Measurements from ENCODE around the gene ITIH4. TPM values are rescaled to one million over a fixed set of nuclear protein-coding genes. Genes with fewer than 3 reads are reported as not detected.

Gene ITIH4
- polyA plus RNA-seq, 4 donors = 5.2 to 7.3 (median 6.9) TPM

DNA sequence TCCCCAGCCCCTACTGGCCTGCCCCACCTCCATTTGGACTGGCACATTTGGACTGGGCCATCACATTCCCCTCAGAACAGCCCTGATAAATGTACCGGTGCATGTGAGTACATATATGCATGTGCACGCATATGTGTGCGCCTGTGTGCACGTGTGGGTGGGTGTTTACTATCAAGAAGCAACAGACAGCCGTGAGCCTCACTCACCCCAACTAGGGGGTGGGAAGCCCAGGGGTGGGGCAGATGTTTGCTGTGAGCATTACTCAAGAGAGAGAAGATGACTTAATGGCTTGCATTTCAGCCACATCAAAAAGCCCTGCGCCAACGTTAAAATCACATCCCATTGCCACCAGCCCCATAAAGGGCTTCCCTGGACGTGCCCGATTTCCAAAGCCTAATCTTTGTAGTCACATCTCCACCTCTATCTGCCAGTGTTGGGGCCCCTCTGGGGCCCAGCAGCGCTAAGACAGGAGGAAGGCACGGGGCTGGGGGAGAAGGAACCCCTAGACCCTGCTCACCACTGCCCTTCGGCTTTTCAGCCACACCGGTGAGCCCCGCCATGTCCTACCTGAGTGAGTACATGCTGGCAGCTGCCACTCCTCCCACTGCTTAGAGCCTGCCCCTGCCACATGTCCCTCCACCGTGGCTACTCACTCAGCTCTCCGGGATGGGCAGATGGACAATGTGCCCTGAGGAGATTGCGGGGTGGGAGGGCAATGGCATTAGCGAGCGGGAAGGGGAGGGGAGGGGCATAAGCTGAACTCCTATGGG lies 25.0 kb downstream of the ITIH4 start:
- DNase-seq (ENCODE audit: low read depth in 4 of 4, low spot score in 3 of 4) = no peak

GRCh38 chr3:52801839-52802238 lies 28.6 kb downstream of the ITIH4 start:
- DNase-seq (ENCODE audit: low read depth in 4 of 4, low spot score in 3 of 4) = no peak

- no peak for DNase-seq (ENCODE audit: low read depth in 4 of 4, low spot score in 3 of 4)
Observed at GRCh38 chr3:52800079-52800478, 30.4 kb downstream of the ITIH4 start.

DNA sequence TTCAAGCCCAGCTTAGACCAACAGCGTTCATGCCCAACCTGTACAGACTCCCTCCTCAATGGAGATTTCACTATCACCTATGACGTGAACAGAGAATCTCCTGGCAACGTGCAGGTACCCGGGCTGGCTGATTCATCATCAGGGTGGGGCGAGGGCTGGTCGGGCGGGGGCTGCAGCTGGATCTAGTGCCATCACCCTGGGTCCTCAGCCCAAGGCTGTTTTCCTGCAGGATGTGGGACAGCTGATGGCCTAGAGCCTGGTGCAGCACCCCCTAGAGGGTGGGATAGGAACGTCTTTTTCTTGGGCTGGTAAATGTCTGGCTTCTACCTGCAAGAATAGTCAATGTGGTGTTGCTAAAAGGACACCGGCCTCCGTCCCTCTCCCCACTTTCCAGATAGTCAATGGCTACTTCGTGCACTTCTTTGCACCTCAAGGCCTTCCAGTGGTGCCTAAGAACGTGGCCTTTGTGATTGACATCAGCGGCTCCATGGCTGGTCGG lies 31.4 kb downstream of the ITIH4 start:
- no peak for DNase-seq (ENCODE audit: low read depth in 4 of 4, low spot score in 3 of 4)

DNA sequence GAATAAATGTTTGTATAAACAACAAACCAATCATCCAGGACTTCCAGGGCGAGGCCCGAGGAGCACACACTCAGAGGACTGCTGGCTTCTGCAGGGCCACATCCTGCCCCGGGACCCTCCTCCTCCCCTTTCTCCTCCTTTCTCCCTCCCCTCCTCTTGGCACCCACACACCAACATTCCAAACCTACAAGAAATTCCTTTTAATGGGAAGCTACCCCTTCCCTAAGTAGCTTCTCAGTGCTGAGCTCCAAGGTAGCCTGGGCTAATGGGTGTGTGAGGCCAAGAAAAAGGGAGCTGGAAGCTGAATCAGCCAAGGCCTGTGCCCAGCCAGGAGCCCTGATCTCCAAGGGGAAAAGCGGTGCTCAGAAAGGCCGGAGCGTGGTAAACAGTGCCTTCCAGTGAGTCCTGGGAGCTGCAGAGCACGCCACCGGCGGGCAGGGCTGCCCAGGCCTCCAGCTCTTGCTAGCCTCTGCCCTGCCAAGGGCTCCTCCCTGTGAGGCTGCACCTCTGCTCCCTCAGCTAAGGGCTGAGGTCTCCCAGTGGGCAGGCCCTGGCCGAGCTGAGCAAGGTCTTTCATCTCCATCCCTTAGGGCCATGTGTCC lies 32.0 kb downstream of the ITIH4 start:
- DNase-seq (ENCODE audit: low read depth in 4 of 4, low spot score in 3 of 4) = no peak

DNA sequence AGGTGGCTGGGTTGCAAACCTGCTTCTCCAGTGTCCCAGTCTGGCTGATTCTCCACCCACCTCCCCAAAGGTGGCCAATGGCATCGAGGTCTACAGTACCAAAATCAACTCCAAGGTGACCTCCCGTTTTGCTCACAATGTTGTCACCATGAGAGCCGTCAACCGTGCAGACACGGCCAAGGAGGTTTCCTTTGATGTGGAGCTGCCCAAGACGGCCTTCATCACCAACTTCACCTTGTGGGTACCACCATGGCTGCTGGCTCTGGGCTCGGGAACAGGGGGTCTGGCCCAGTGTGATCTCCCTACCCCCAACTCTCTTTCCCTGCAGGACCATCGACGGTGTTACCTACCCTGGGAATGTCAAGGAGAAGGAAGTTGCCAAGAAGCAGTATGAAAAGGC lies 34.1 kb downstream of the ITIH4 start:
- DNase-seq (ENCODE audit: low read depth in 4 of 4, low spot score in 3 of 4) = no peak

GRCh38 chr3:52795298-52795900 lies 35.1 kb downstream of the ITIH4 start:
- no peak for DNase-seq (ENCODE audit: low read depth in 4 of 4, low spot score in 3 of 4)

DNA sequence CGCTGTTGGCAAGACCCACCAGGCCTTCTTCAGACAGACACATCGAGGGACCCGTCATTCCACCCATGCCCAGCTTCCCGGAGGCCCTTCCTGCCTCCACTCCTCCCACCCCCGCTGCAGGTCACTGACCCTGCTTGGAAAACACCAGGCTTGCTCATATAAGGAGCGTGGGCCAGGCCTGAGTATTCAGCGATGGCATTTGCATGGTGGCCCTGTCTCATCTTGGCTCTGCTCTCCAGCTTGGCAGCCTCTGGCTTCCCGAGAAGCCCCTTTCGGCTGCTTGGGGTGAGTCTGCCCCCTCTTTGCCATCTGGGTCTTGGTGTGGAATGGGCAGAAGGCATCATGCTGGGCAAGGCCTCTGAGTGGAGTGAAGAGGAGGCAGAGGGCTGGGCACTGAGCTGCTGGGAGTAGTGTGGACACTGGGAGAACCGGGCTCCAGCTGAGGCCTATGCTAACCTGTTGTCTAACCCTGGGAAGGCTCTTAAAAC lies 35.8 kb downstream of the ITIH4 start, which contains the start of gene ITIH3:
TSS of gene ITIH3 (plus strand) at position 185 of the 488 bp plus-strand sequence. CDS start at position 193, 8 bp downstream.
- no peak for DNase-seq (ENCODE audit: low read depth in 4 of 4, low spot score in 3 of 4)

DNA sequence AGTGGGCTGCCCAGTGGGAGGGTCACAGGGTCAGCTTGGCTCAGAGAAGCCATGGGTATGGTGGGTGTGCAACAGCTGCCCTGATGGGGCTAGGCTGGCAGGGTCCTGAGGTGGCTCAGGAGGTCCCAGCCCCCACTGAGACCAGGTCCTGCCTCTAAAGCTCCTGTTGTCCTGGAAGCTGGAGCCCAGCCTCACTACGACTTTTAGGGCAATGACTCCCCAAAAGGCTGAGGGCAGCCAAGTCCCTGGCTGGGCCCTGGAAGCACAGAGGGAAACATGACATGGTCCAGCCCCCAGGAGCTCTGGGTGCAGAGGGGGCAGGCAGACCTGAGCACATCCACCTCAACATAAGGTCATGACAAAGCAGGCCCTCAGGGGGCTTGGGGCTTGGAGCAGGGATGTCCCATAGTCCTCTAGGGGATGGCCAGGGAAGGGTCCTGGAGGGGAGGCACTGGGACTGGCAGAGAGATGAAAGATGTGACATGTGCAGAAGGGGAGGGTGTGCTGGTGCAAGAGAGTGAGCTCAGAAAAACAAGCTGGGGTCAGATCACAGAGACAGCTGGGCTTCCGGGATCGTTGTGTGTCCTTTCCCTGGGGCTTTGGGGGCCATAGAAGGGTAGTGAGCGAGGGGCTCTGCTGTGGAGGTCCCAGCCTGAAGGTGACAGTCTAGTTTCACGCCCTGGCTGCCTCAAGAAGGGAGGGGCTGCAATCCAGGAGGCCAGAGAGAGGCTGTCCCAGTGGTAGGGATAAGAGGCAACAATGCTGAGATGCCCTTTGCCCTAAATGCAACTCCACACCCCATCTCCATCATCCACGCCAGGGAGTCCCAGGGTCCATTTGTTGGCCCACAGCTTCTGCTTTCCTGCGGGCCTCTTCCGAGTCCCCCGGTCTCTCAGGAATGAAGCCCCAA lies 36.5 kb downstream of the ITIH4 start:
- no peak for DNase-seq (ENCODE audit: low read depth in 4 of 4, low spot score in 3 of 4)

- no peak for DNase-seq (ENCODE audit: low read depth in 4 of 4, low spot score in 3 of 4)
Observed at GRCh38 chr3:52792961-52793695, 37.3 kb downstream of the ITIH4 start.

GRCh38 chr3:52792413-52792812 lies 38.1 kb downstream of the ITIH4 start:
- no peak for DNase-seq (ENCODE audit: low read depth in 4 of 4, low spot score in 3 of 4)

- no peak for DNase-seq (ENCODE audit: low read depth in 4 of 4, low spot score in 3 of 4)
Observed at GRCh38 chr3:52791928-52792327, 38.5 kb downstream of the ITIH4 start.

- DNase-seq (ENCODE audit: low read depth in 4 of 4, low spot score in 3 of 4) = no peak
Observed at GRCh38 chr3:52791366-52791765, 39.1 kb downstream of the ITIH4 start.

- DNase-seq (ENCODE audit: low read depth in 4 of 4, low spot score in 3 of 4) = no peak
Observed at GRCh38 chr3:52790741-52791140, 39.7 kb downstream of the ITIH4 start.

- no peak for DNase-seq (ENCODE audit: low read depth in 4 of 4, low spot score in 3 of 4)
Observed at GRCh38 chr3:52790337-52790736, 40.1 kb downstream of the ITIH4 start.

DNA sequence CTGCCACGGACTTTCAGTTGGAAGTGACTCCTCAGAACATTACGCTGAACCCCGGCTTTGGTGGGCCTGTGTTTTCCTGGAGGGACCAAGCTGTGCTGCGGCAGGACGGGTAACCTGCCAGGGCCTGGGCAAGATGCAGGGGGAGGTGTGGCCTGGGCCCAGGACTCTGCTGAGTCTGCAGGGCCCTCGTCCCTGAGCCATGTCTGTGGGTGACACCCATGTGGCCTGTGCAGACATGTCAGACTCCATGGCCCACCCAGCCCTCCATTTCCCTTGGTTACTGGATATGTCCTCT lies 40.8 kb downstream of the ITIH4 start:
- no peak for DNase-seq (ENCODE audit: low read depth in 4 of 4, low spot score in 3 of 4)

GRCh38 chr3:52788890-52789745 lies 41.4 kb downstream of the ITIH4 start:
- no peak for DNase-seq (ENCODE audit: low read depth in 4 of 4, low spot score in 3 of 4)

GRCh38 chr3:52787672-52788625 lies 42.5 kb downstream of the ITIH4 start:
- no peak for DNase-seq (ENCODE audit: low read depth in 4 of 4, low spot score in 3 of 4)
